Measurements from ENCODE around the gene SYNJ1. TPM values are rescaled to one million over a fixed set of nuclear protein-coding genes. Genes with fewer than 3 reads are reported as not detected.

The SYNJ1 gene
- total RNA-seq, 6 experiments from 2014 or later: 5.6 to 8.7 (median 6.9) TPM

DNA sequence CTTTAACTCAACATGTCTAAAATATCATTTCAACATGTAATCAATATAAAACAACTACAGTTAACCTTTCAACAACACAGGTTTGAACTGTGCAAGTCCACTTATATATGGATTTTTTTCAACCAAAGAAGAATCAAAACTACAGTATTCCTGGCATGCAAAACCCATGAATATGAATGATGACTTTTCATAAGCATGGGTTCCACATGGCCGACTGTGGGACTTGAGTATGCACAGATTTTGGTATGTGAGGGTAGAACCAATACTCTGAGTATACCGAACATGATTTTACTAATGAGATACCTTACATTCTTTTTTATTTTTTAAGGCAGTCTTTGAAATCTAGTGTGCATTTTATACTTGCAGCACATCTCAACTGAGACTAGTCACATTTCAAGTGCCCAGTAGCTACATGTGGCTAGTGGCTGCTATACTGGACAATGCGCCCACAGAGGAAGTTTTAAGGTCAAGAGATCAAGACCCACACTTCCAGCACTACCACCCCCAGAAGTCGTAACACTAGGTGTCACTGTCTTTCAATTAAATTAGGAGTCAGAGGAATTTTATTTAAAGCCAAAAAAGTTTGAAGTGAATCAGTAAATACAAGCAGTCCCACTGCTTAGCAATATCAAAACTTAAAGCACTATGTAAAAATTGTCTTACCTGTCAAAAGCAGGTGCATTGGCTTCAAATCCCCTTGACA lies 40.0 kb downstream of the SYNJ1 start:
- Histone ChIP-seq H3K27ac (no peak overlapping the region), H3K36me3 (peaks cover 0 to 9% (median 6%) of the 10 kb centered on the region in 4 donors), H3K27me3 (no peaks in the 10 kb centered on the region), H3K4me1 (peaks cover 0 to 6% (median 0%) of the 10 kb centered on the region in 4 donors), H3K4me3 (no peak overlapping the region), H3K9me3 (no peaks in the 10 kb centered on the region)
- no peak for TF ChIP-seq POLR2A (IDR thresholded peaks at IDR 0.05)
- TF ChIP-seq, protein P1, sequence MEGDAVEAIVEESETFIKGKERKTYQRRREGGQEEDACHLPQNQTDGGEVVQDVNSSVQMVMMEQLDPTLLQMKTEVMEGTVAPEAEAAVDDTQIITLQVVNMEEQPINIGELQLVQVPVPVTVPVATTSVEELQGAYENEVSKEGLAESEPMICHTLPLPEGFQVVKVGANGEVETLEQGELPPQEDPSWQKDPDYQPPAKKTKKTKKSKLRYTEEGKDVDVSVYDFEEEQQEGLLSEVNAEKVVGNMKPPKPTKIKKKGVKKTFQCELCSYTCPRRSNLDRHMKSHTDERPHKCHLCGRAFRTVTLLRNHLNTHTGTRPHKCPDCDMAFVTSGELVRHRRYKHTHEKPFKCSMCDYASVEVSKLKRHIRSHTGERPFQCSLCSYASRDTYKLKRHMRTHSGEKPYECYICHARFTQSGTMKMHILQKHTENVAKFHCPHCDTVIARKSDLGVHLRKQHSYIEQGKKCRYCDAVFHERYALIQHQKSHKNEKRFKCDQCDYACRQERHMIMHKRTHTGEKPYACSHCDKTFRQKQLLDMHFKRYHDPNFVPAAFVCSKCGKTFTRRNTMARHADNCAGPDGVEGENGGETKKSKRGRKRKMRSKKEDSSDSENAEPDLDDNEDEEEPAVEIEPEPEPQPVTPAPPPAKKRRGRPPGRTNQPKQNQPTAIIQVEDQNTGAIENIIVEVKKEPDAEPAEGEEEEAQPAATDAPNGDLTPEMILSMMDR (IDR thresholded peaks at IDR 0.05): no peak
- ATAC-seq: no peak
- intact Hi-C loops (cut with DNase I): no loop called here
- no peak for DNase-seq
- 75% methylated on average over 4 of the region's 4 CpGs for WGBS (ENCODE audit: insufficient coverage, low coverage, low lambda C conversion rate, missing lambda C conversion rate)

DNA sequence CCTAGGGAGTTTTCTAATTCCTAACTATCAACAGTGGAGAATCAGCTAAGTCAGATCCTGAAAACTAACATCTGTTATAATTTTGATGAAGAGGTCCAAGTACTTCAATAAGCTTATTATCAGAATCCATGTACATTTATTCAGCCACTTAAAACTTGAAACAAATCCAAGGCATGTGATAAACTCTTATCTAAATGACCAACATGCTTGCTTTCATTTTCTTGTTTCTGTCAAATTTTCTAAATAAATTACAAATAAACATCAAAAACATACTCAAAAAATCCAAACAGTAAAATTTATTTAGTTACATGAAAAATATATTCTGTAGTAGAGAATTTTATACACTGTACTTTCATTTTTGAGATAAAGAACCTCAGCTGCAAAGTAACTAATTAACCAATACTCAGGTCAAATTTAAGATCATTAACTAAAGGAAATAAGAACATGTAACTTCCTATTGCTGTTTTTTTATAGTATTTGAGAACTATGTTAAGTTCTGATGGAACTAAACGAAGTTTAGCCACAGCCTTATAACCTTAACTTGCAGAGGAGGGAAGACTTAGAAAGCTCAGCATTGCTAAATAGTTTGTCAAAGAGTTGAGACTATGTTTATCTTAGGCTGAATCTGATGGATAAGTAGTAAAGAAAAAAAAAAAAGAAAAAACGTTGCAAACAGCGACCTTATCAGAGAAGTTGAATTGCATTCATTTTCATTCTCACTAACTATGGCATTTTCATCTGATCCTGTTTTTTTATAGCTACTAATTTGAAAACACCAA lies 44.9 kb downstream of the SYNJ1 start:
- Histone ChIP-seq H3K27ac (no peak overlapping the region), H3K4me1 (peaks cover 0 to 6% (median 0%) of the 10 kb centered on the region in 4 donors), H3K9me3 (no peaks in the 10 kb centered on the region), H3K36me3 (peaks cover 0 to 16% (median 6%) of the 10 kb centered on the region in 4 donors), H3K27me3 (no peaks in the 10 kb centered on the region), H3K4me3 (peak overlapping the region; percentile 3 to 28 (median 19))
- DNase-seq (no peak), ATAC-seq (peak; percentile 64 to 71 (median 66))
- intact Hi-C loops (cut with DNase I): no loop called here
- WGBS (ENCODE audit: insufficient coverage, low coverage, low lambda C conversion rate, missing lambda C conversion rate): 8% methylated on average over 3 of the region's 3 CpGs
- TF ChIP-seq, protein P1 (IDR thresholded peaks at IDR 0.05): no peak
- TF ChIP-seq POLR2A (IDR thresholded peaks at IDR 0.05): no peak

DNA sequence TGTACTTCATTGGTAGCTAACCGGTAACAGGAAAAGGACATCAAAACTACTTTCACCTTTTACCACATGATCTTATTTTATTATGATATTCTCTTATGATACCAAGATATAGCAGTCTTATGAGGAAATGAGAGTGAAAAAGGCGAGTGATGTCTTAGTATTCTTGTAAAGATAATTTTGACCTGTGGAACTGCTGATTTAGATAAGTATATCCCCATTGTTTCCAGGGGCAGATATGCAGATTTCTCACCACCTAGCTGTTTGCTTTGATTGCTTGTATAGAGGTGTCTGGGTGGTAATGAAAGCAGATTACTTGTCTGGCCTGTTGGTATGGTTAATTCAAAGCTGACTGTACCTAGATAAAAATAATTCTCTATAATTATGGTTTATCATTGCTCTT lies 53.1 kb downstream of the SYNJ1 start:
- ATAC-seq (no peak), DNase-seq (no peak)
- H3K27ac ChIP-seq: no peak overlapping the region
- intact Hi-C loops (cut with DNase I): no loop called here
- H3K4me3 ChIP-seq: no peak overlapping the region
- H3K9me3 ChIP-seq: no peaks in the 10 kb centered on the region
- H3K36me3 ChIP-seq: peaks cover 0 to 10% (median 0%) of the 10 kb centered on the region in 4 donors
- TF ChIP-seq POLR2A (IDR thresholded peaks at IDR 0.05): no peak
- TF ChIP-seq, protein P1 (IDR thresholded peaks at IDR 0.05): no peak
- H3K27me3 ChIP-seq: no peaks in the 10 kb centered on the region
- H3K4me1 ChIP-seq: peaks cover 0 to 5% (median 0%) of the 10 kb centered on the region in 4 donors
- WGBS (ENCODE audit: insufficient coverage, low coverage, low lambda C conversion rate, missing lambda C conversion rate): 93% methylated on average over 2 of the region's 2 CpGs

DNA sequence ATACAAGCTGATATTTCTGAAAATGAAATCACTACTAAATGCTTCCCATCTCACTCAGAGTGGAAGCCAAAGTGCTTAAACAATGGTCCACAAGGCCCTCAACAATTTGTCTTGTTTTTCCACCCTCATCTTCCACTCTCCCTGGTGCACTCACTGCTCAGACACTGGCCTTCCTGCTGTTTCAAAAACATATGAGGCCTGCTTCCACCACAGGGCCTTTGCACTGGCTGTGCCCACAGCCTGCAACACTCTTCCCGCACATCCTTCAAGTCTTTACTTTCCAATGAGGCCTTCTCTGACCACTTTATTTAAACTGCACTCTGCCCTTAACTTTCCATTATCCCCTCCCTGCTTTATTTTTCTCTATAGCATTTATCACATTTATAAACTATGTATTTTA lies 53.8 kb downstream of the SYNJ1 start:
- no peak overlapping the region for H3K4me3 ChIP-seq
- TF ChIP-seq, protein P1 (IDR thresholded peaks at IDR 0.05): no peak
- no peaks in the 10 kb centered on the region for H3K27me3 ChIP-seq
- DNase-seq: no peak
- H3K4me1 ChIP-seq: peaks cover 0 to 5% (median 0%) of the 10 kb centered on the region in 4 donors
- H3K36me3 ChIP-seq: peaks cover 0 to 10% (median 0%) of the 10 kb centered on the region in 4 donors
- no peak overlapping the region for H3K27ac ChIP-seq
- ATAC-seq: no peak
- 100% methylated on average over 1 of the region's 1 CpG for WGBS (ENCODE audit: insufficient coverage, low coverage, low lambda C conversion rate, missing lambda C conversion rate)
- no peaks in the 10 kb centered on the region for H3K9me3 ChIP-seq
- intact Hi-C loops (cut with DNase I): no loop called here

Measured in right lobe of liver (tissue), 6 donors.